AG09309 (cell line): ENCODE data around the gene SPNS2.
A peak's percentile ranks its signal among the peaks of the same experiment; 100 is the strongest.

Experiments
- DNase-seq: peaks from one replicate; pipeline ENCODE4 v3.0.0-alpha.2; 2010; ENCODE audit warnings: low read depth
- H3K4me3 ChIP-seq: 2 replicates; pipeline ENCODE4 v1.5.1; 2011; ENCODE audit warnings: mild to moderate bottlenecking, low read depth, low read length, moderate library complexity; ENCODE audit not compliant: control insufficient read depth
- CTCF ChIP-seq: IDR thresholded peaks from 2 replicates; pipeline ENCODE4 v1.5.1; 2011; ENCODE audit warnings: mild to moderate bottlenecking, low read depth, low read length, inconsistent platforms; ENCODE audit not compliant: insufficient read depth, control insufficient read depth; ENCODE audit errors: missing control alignments

Gene SPNS2

GRCh38 chr17:4547118-4547906, 48.6 kb downstream of the SPNS2 start:
- TF ChIP-seq CTCF, result no peak
- no peak for DNase-seq
- H3K4me3 ChIP-seq, result no peak overlapping the region

- no peak overlapping the region for H3K4me3 ChIP-seq
These were observed 49.4 kb downstream of the SPNS2 start for GRCh38 chr17:4548061-4548461.

GRCh38 chr17:4548721-4549531, 50.2 kb downstream of the SPNS2 start:
- TF ChIP-seq CTCF, result no peak
- H3K4me3 ChIP-seq, result no peak overlapping the region
- DNase-seq, result no peak

More at GRCh38 chr17:4548061-4548461, 49.4 kb downstream of the SPNS2 start:
- no peak for TF ChIP-seq CTCF
- no peak for DNase-seq

DNA sequence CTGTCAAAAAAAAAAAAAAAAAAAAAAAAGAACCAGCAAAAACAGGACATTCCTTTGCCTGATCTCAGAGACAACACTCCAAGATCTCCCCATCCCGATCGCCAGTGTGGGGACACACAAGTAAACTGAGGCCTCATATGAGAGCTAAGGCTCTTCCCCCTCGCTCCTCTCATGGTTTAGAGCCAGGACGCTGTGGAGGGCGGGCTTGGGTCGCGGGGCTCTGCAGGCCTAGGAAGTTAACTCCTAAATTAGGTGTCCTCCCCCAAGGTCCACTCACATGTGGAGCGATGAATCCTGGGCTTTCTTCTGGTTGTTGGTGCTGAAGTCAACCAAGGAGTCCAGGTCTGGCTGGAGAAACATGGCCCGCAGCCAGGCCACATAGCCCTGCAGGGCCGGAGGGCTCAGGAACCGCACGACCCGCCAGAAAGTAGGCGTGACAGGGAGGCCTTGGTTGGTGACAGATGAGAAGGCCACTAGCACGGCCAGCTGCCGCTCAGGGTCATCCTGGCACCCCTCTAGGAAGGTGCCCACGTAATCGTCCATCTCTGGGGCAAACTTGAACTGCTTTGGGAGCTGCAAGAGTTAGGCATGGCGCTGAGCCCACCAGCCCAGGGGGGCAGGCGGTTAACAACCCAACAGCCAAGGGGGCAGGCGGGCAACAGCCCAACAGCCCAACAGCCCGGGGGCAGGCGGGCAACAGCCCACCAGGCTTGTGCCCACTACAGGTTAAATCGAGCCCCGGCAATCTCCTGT, 51.3 kb downstream of the SPNS2 start:
- H3K4me3 ChIP-seq, result no peak overlapping the region
- DNase-seq, result no peak
- no peak for TF ChIP-seq CTCF

GRCh38 chr17:4550534-4551039, 51.9 kb downstream of the SPNS2 start:
- H3K4me3 ChIP-seq, result no peak overlapping the region
- no peak for TF ChIP-seq CTCF
- no peak for DNase-seq

GRCh38 chr17:4551141-4551540, 52.5 kb downstream of the SPNS2 start:
- DNase-seq, result no peak
- TF ChIP-seq CTCF, result peak; percentile 4
- H3K4me3 ChIP-seq, result no peak overlapping the region
